NCI-H345 treated with DMSO at 0.1 percent for 48 hours (cell line): ENCODE measurements around the gene LRWD1.
"Not testable (repeated sequence)": the region's sequence is repeated elsewhere in the genome, so short reads cannot be mapped to it uniquely, and the experiment has no call there.

ENCODE experiments used
- DNase-seq: peaks from one replicate; lab custom pipeline; 2025; ENCODE audit not compliant: unreplicated experiment; lab: John Stamatoyannopoulos, UW

Gene LRWD1

GRCh38 chr7:102467581-102468477, 3.0 kb downstream of the LRWD1 start:
- no peak for DNase-seq

DNA sequence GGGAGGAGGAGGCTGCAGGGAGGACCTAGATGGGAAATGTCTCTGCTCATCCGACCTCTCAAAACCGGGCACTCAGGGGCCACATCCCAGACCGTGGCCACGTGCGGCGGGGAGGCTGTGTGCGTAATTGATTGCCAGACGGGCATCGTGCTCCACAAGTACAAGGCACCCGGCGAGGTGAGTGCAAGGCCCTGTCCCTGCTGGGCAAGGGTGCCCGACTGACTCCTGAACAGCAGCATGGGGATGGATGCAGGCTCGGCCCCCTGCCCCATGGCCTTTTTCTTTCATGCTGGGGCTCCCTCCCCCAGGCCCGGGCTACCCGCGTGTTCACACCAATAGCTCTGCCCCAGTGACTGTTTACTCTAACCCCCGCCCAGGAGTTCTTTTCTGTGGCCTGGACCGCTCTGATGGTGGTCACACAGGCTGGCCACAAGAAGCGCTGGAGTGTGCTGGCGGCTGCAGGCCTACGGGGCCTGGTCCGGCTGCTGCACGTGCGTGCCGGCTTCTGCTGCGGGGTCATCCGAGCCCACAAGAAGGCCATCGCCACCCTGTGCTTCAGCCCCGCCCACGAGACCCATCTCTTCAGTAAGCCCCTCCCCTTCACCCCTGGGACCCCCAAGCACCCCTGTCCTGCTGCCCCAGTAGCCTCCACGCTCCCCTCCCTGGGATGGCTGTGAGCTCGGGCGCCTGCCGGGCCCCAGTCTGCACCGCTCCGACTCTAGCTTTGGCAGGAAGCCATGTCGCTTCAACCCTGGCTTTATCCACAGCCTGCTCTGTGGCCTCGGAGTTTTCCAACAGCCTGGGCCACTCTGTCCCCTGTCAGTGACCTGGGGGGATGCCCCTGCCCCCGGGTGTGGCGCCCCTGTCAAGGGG, 3.9 kb downstream of the LRWD1 start:
- DNase-seq: no peak

- no peak for DNase-seq
Observed at GRCh38 chr7:102469351-102469971, 4.7 kb downstream of the LRWD1 start.

- no peak for DNase-seq
Observed at GRCh38 chr7:102469972-102470825, 5.4 kb downstream of the LRWD1 start.

DNA sequence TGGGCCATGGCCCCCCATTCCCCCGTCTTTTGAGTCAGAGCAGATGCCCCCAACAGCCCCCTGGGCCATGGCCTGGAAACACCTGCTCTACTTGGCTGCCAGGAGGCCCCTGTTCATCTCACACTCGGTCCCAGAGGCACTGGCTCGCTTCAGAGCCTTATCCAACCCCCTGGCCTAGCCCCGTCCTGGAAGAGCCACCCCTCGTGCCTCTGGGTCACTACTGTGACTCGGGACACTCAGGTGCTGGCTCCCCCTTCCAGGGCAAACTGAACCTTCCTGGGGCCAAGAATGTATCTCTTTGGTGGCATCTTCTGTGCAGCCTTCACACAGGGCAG, 7.0 kb downstream of the LRWD1 start:
- DNase-seq: no peak

DNA sequence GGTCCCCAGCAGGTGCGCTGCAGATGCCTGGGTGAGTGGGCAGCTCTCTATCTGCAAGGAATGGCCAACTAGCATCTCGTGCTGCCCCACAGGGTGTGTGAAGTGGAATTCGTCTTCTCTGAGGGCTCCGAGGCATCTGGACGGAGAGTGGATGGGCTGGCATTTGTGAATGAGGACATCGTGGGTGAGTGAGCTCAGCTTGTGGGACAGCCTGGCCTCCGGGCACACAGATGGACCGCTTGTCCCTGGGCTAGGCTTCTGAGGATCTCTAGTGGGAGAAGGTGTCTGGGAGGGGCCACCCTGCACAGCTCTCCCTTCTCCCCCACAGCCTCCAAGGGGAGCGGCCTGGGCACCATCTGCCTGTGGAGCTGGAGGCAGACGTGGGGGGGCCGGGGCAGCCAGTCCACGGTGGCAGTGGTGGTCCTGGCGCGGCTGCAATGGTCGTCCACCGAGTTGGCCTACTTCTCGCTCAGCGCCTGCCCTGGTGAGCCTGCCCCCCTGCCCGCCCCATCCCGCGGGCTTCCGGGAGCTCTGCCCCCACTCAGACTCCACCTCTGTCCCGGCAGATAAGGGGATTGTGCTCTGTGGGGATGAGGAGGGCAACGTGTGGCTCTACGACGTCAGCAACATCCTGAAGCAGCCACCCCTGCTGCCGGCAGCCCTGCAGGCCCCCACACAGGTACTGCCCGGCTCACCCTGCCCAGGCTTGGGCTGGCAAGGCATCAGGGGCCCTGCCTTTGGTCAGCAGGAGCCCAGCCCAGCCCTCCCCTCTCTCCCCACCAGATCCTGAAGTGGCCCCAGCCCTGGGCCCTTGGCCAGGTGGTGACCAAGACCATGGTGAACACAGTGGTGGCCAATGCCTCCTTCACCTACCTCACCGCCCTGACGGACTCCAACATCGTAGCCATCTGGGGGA, 7.6 kb downstream of the LRWD1 start:
- no peak for DNase-seq

DNA sequence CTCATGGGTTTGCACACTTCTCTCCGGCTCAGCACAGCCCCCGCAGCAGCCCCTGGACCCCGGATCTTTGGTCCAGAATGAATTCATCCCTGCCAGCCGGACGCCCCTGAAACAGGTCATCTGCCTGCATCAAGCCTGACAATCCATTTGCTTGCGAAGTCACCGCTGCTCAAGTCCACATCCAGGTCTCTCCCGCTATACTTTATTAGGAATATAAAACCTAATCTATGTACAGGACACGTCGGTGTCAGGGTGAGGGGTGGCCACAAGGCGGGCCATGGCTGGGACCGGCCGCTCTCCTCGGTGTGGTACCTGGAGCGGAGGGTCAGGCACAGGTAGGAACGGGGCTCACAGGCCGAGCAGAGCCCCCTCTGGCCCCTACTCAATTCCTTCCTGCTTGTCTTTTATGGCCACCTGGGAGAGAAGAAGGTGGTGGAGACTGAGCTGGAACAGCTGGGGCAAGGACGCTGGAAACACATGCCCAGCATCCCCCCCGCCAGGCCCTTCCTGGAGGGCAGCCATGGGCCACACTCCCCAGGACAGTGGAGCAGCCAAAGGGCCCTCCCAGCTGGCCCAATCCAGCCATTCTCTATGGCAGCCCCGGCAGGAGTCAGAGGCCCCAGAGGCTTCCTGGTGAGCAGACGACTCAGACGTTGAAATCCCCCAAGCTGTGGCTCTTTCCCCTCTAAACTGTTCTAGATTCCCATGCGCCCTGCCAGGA, 8.6 kb downstream of the LRWD1 start:
- DNase-seq: no peak

- not testable (repeated sequence) for DNase-seq
Observed at GRCh38 chr7:102474116-102474515, 9.3 kb downstream of the LRWD1 start.

DNA sequence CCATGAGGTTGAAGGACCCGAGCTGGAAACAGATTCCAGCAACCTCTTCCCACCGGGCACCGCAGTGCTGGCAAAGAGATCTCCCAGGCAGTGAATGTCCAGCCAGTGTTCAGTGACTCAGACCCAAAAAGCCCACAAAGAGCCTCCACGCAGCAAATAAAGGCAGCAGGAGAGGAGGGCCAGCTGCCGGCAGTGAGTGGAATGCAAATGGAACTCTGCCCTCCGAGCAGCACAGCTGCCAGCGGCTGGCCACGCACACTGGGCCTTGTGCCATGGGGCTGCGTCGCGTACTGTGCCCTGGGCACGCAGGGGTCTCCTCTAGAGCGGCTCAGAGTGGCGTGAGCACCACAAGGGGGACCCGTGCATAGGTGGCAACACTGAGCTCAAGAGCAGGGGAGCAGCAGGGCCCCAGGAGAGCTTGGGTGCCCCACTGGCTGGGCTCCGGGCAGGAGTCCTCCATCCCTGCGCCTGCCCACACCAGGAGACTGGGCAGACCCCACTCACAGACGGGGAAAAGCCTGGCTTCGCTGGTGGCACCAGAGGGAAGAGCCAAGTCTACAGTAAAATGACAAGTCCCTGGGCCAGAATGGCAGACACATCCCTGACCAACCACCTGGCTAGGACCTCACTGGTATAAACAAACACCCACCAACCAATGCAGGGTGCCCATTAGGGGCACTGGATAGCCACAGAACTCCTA, 10.1 kb downstream of the LRWD1 start:
- DNase-seq: not testable (repeated sequence)

GRCh38 chr7:102478314-102479208, 13.8 kb downstream of the LRWD1 start, which contains the start of gene POLR2J:
TSS of gene POLR2J (minus strand) at chr7:102478922. CDS start at chr7:102478860, 62 bp downstream.
- not testable (repeated sequence) for DNase-seq

DNA sequence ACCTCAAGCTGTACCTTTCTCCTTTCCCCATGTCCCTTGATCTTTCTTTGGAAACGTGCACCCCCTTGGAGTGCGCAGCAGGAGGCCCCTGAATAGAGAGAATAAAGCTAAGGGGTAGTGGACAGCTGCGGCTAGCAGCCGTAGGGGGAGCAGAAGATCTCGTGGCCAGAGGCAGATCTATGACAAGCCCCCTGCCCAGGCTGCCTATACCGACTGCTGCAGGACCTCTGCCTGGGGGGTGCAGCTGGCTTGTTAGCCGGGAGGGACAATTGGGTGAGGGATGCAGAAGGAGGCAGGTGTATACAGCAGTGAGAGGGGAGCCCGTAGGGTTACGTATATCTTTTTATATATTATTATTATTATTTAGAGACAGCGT, 14.4 kb downstream of the LRWD1 start:
- DNase-seq: not testable (repeated sequence)

GRCh38 chr7:102479982-102480637, 15.3 kb downstream of the LRWD1 start:
- not testable (repeated sequence) for DNase-seq

DNA sequence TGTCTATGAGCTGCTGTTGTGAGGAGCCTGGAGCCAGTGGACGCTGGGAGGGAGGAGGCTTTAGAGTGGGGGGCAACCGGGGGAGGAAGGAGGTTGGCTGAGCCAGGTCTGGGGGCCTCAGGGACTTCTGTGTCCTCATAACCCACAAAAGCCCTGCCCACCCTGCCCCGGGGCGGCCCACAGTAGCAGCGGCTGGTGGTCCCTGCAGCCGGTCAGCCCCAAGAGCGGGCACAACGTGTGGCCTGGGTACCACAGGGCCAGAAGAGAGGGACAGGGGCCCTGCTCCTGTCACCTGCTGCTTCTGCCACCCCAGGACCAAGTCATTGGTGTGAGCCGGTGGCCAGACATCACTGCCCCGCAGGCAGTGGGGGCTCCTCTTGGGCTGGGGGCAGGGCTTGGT, 17.2 kb downstream of the LRWD1 start:
- not testable (repeated sequence) for DNase-seq

DNA sequence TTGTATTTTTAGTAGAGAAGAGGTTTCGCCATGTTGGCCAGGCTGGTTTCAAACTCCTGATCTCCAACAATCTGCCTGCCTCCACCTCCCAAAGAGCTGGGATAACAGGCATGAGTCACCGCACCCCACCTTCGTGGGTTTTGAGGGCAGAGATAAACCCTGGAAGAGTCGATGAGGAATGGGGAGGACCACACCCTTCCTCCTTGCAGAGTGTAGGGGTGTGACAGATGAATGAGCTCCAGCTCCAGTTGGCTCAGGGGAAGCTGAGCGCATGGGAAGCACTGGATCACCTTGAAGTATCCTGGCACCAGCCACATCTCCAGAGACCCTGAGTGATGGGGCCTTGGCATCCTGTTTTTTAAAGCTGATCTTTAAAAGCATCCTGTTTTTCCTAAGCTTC, 19.5 kb downstream of the LRWD1 start:
- not testable (repeated sequence) for DNase-seq

- DNase-seq: not testable (repeated sequence)
Observed at GRCh38 chr7:102490529-102491075, 25.8 kb downstream of the LRWD1 start.

DNA sequence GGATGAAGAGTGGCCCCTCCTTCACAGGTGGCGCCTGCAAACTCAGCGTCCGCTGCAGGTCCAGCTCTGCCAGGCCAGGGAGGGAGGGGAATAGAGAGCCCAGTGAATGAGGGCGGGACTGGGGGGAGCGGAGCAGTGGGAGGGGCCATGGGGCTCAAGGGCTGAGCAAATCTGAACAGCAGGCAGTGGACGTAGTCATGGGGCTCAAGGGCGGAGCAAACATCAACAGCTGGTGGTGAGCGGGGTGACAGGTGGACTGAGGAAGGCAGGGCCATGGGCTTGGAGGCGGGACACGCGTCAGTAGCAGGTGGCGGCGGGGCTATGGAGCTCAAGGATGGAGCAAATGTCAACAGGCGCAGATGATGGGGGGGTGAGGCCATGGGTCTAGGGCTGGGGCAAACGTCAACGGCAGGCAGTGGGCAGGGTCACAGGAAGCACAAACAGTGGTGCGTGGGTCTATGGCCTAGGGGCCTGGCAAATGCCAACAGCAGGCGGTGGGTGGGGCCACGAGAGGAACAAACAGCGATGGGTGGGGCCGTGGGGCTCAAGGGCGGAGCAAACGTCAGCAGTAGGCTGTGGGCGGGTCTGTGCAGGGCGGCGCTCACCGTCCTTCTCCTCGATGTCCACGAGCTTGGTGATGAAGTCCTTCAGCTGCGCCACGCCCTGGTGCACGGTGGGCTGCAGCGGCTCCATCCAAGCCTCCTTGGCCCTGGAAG, 28.6 kb downstream of the LRWD1 start:
- DNase-seq: not testable (repeated sequence)
